HepG2 (cell line): ENCODE data around the gene FAM117A. TPM values are rescaled to one million over a fixed set of nuclear protein-coding genes. Genes with fewer than 3 reads are reported as not detected.

Source experiments
- CCDC6 ChIP-seq: sonication (generic); formaldehyde crosslinking; IDR thresholded peaks from 2 replicates; pipeline ENCODE4 v1.8.1; 2022; ENCODE audit warnings: mild to moderate bottlenecking, missing genetic modification reagents, moderate library complexity
- DNMT1 ChIP-seq: sonication (generic); formaldehyde crosslinking; IDR thresholded peaks from 2 replicates; pipeline ENCODE4 v1.5.1; 2020; ENCODE audit warnings: mild to moderate bottlenecking, missing genetic modification reagents
- FOXA3 ChIP-seq: IDR thresholded peaks from 2 replicates; pipeline ENCODE4 v1.6.1; 2016; ENCODE audit warnings: missing genetic modification reagents, missing compliant biosample characterization
- FOXC1 ChIP-seq: sonication (generic); formaldehyde crosslinking; IDR thresholded peaks from 2 replicates; pipeline ENCODE4 v1.8.0; 2022; ENCODE audit warnings: mild to moderate bottlenecking, missing genetic modification reagents, borderline replicate concordance
- GLMP ChIP-seq: sonication (generic); formaldehyde crosslinking; IDR thresholded peaks from 2 replicates; pipeline ENCODE4 v1.9.0; 2021; ENCODE audit warnings: missing genetic modification reagents, mild to moderate bottlenecking, borderline replicate concordance
- KLF16 ChIP-seq, 2 experiments: sonication (generic) in 1 of 2; formaldehyde crosslinking in 1 of 2; IDR thresholded peaks; 2 replicates each; pipeline versions ENCODE4 v1.6.1 to v1.8.0; 2016 to 2023; ENCODE audit warnings: missing genetic modification reagents in 2 of 2, missing compliant biosample characterization in 1 of 2
- PLRG1 ChIP-seq: fragments of 450-650 bp; conservative IDR thresholded peaks from 2 replicates; pipeline ENCODE4 v1.6.1; 2016
- REXO4 ChIP-seq: sonication (generic); formaldehyde crosslinking; IDR thresholded peaks from 2 replicates; pipeline ENCODE4 v1.8.0; 2022; ENCODE audit warnings: missing genetic modification reagents, mild to moderate bottlenecking, borderline replicate concordance
- SIX4 ChIP-seq: sonication (generic); formaldehyde crosslinking; IDR thresholded peaks from 2 replicates; pipeline ENCODE4 v1.4.0; 2020; ENCODE audit warnings: missing genetic modification reagents
- SOX13 ChIP-seq, 3 experiments: fragments of 450-650 bp in 1 of 3; sonication (generic) in 1 of 3; formaldehyde crosslinking in 1 of 3; IDR thresholded peaks in 2 of 3; conservative IDR thresholded peaks in 1 of 3; 2 replicates each; pipeline versions ENCODE4 v1.5.0 to v1.6.1; 2016 to 2020; ENCODE audit warnings: antibody characterized with exemption in 1 of 3, mild to moderate bottlenecking in 1 of 3, missing compliant biosample characterization in 1 of 3, missing genetic modification reagents in 1 of 3, moderate library complexity in 1 of 3
- TBX2 ChIP-seq: sonication (generic); formaldehyde crosslinking; IDR thresholded peaks from 2 replicates; pipeline ENCODE4 v1.5.0; 2020; ENCODE audit warnings: missing genetic modification reagents, mild to moderate bottlenecking, borderline replicate concordance
- TCF7L2 ChIP-seq: IDR thresholded peaks from 2 replicates; pipeline ENCODE4 v1.6.1; 2011; ENCODE audit warnings: mild to moderate bottlenecking, low read depth, low read length, moderate library complexity
- UBTF ChIP-seq: sonication (generic); formaldehyde crosslinking; IDR thresholded peaks from 2 replicates; pipeline ENCODE4 v1.4.0; 2020; ENCODE audit warnings: mild to moderate bottlenecking, missing genetic modification reagents
- ZBTB1 ChIP-seq: sonication (generic); formaldehyde crosslinking; IDR thresholded peaks from 2 replicates; pipeline ENCODE4 v1.4.0; 2020; ENCODE audit warnings: missing genetic modification reagents, borderline replicate concordance
- ZBTB20 ChIP-seq: sonication (generic); formaldehyde crosslinking; IDR thresholded peaks from 2 replicates; pipeline ENCODE4 v1.8.1; 2023; ENCODE audit warnings: missing genetic modification reagents, low read depth, mild to moderate bottlenecking, borderline replicate concordance
- ZFX ChIP-seq: sonication (generic); formaldehyde crosslinking; IDR thresholded peaks from 2 replicates; pipeline ENCODE4 v1.4.0; 2020; ENCODE audit warnings: mild to moderate bottlenecking, low read depth, missing genetic modification reagents, moderate library complexity
- ZNF124 ChIP-seq: sonication (generic); formaldehyde crosslinking; IDR thresholded peaks from 2 replicates; pipeline ENCODE4 v1.4.0; 2020; ENCODE audit warnings: missing genetic modification reagents
- ZNF615 ChIP-seq: sonication (generic); formaldehyde crosslinking; IDR thresholded peaks from 2 replicates; pipeline ENCODE4 v1.5.0; 2020; ENCODE audit warnings: mild to moderate bottlenecking, missing genetic modification reagents, borderline replicate concordance
- ZNF616 ChIP-seq: sonication (generic); formaldehyde crosslinking; IDR thresholded peaks from 2 replicates; pipeline ENCODE4 v1.5.0; 2020; ENCODE audit warnings: low read depth, mild to moderate bottlenecking, missing genetic modification reagents
- ZNF75D ChIP-seq: sonication (generic); formaldehyde crosslinking; IDR thresholded peaks from 2 replicates; pipeline ENCODE4 v1.8.1; 2023; ENCODE audit warnings: missing genetic modification reagents, mild to moderate bottlenecking, borderline replicate concordance
- polyA plus RNA-seq, 8 experiments: library from polyadenylated mRNA; depleted of rRNA in 3 of 8; stranded (reverse) in 7 of 8; unstranded in 1 of 8; fragments of >200 nt; fragmentation: Illumina TruSeq in 4 of 8; extraction: Trizol in 4 of 8; gene quantifications; 2 replicates each; pipeline versions ENCODE4 v1.2.1 to v1.2.3, GENCODE V29; 2011 to 2016; ENCODE audit warnings: low read depth in 4 of 8, missing spikeins in 1 of 8, mixed read lengths in 1 of 8; ENCODE audit not compliant: insufficient read depth in 1 of 8
- total RNA-seq, 5 experiments: library from RNA; depleted of rRNA; stranded (reverse); fragments of >200 nt; fragmentation: Illumina TruSeq; extraction: Trizol; gene quantifications; 2 replicates each; pipeline ENCODE4 v1.2.3, GENCODE V29; 2016; ENCODE audit warnings: low read depth in 1 of 5
- TF ChIP-seq, protein P1 (sequence below): sonication (generic); formaldehyde crosslinking; IDR thresholded peaks from 2 replicates; pipeline ENCODE4 v1.5.1; 2020; ENCODE audit warnings: missing genetic modification reagents, mild to moderate bottlenecking, borderline replicate concordance

Gene FAM117A
- total and polyA plus RNA-seq, 2 of the 13 experiments (the other 11 are each of a cell fraction or from before 2014, with no cell fraction given), result 12.1 to 19.8 TPM

- TF ChIP-seq ZBTB20 (CRISPR knock-in tag), result peak; percentile 95
- TF ChIP-seq UBTF (CRISPR knock-in tag), result peak; percentile 58; the same call in 1 of the 2 replicates
- peak; percentile 96; the same call in 1 of the 2 replicates for TF ChIP-seq ZNF75D (CRISPR knock-in tag)
- TF ChIP-seq PLRG1, result no peak
- peak; percentile 59; the same call in 1 of the 2 replicates for TF ChIP-seq SIX4 (CRISPR knock-in tag)
- TF ChIP-seq SOX13 (IDR thresholded peaks at IDR 0.05), result no peak; the same call in 1 of the 2 replicates
- peak in 1 of 2 experiments; percentile 66; a peak in 2 of 4 replicates for TF ChIP-seq SOX13 (CRISPR knock-in tag; conservative IDR thresholded peaks at IDR 0.05 in 1 of 2, IDR thresholded peaks at IDR 0.05 in 1 of 2)
- TF ChIP-seq FOXC1 (CRISPR knock-in tag), result peak; percentile 100
- TF ChIP-seq ZFX (CRISPR knock-in tag), result peak; percentile 66
- peak; percentile 49 to 96; a peak in 2 of 4 replicates for TF ChIP-seq KLF16 (CRISPR knock-in tag; IDR thresholded peaks at IDR 0.05)
- TF ChIP-seq TCF7L2, result no peak
- no peak for TF ChIP-seq GLMP (CRISPR knock-in tag)
- peak; percentile 87; the same call in 1 of the 2 replicates for TF ChIP-seq REXO4 (CRISPR knock-in tag)
- peak; percentile 97 for TF ChIP-seq ZNF615 (CRISPR knock-in tag)
- TF ChIP-seq FOXA3 (CRISPR knock-in tag), result peak; percentile 88
- peak; percentile 88 for TF ChIP-seq ZNF616
- peak; percentile 93; the same call in 1 of the 2 replicates for TF ChIP-seq DNMT1 (CRISPR knock-in tag)
- TF ChIP-seq TBX2 (CRISPR knock-in tag), result peak; percentile 86
- TF ChIP-seq CCDC6 (CRISPR knock-in tag), result peak; percentile 96
- TF ChIP-seq ZNF124 (CRISPR knock-in tag), result peak; percentile 96
- TF ChIP-seq ZBTB1 (CRISPR knock-in tag), result no peak
- TF ChIP-seq, protein P1, sequence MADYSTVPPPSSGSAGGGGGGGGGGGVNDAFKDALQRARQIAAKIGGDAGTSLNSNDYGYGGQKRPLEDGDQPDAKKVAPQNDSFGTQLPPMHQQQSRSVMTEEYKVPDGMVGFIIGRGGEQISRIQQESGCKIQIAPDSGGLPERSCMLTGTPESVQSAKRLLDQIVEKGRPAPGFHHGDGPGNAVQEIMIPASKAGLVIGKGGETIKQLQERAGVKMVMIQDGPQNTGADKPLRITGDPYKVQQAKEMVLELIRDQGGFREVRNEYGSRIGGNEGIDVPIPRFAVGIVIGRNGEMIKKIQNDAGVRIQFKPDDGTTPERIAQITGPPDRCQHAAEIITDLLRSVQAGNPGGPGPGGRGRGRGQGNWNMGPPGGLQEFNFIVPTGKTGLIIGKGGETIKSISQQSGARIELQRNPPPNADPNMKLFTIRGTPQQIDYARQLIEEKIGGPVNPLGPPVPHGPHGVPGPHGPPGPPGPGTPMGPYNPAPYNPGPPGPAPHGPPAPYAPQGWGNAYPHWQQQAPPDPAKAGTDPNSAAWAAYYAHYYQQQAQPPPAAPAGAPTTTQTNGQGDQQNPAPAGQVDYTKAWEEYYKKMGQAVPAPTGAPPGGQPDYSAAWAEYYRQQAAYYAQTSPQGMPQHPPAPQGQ, result peak; percentile 95
Observed at GRCh38 chr17:49677933-49678847, 85.7 kb downstream of the FAM117A start, which contains the start of gene SPOP (continued).
